Stimulated activated CD8-positive, alpha-beta memory T cell treated with anti-CD3 and anti-CD28 coated beads, Interleukin-2, amount 100 ng/mL, for 1 hour (primary cell): ENCODE results near the gene CD33.

ENCODE experiments used
- DNase-seq, 2 donors: peaks; one replicate each; pipeline ENCODE4 v3.0.0-alpha.2; 2020; ENCODE audit warnings: low read depth in 2 of 2

CD33 gene

DNA sequence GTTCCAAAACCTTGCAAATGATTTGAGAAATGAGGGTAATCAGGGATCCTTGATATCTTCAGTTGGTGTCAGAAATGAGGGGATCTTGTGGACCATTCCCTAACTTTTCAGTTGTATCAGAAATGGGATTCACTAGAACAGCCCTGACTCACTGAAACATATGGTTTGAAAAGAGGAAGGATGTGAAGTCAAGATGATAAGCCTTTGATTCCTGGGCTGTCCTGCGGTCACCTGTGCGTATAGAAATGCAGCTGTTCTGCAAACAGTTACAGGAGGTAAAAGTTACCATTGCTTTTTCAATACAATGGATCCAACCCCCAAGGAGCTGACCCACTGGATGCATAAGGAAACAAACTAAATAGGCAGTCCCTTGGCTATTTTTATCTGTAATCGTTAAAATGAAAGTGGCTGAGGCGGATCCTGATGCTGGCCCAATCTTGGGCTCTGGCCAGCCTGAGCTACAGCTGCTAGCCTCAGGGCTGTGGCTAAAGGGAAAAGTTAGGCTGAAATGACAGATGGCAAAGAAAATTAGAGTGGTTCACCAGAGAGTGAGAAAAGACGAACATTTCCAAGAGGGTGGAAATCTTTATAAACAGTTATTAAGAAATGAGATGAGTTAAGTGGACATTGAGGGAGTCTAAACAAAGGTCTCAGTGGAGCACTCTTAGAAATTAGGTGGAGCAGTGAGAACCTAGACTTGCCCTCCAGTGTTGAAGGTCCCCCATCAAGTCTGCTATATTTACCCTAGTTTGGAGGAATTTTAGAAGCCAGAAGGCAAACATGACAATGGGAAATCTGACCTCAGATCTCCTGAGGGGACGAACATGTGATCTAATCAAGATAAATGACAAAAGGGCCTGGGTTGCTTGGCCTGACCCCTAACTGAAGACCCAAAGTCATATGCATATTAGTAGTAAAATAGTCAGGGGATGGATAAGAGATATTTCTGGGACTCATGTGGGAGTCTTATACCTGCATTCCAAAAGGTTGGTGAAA, 33.6 kb downstream of the CD33 start:
- no peak for DNase-seq

DNA sequence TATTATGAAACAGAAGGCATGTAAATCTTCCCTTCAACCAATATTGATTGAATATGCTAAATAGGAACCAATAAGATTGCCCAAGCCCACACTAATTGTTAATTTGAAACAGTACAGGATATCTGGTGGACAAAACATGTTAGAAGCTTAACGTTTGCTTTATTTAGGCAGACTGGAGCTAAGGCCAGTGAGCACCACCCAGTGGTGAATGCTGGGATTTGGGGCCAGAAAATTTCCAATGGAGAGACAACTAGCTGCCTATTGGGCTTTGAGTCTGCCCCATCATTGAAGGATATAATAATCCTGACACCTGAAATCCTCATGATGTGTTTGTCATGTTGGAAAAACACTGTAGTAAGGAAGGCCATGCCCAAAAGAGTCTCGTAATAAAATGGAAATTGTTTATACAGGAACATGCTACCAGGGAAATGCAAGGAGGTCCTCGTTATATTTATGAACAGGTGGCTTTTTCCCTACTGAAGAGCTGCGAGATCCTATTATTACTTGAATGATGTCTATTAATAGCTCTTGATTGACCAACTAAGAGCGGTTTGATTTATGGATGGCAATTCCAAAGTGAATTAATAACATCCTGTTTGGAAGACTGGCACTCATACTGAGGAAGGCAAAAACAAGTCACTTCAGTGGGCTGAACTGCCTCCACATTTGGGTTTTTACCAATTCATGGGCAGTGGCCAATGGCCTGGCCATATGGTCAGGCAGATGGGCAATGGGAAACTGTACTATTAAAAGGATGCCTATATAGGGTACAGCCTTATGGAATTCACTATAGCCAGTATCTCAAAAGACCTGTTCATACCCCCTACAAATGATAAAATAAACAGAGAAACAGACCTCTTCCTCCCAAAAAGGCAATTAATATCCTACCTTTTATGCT, 34.7 kb downstream of the CD33 start:
- DNase-seq: no peak

DNA sequence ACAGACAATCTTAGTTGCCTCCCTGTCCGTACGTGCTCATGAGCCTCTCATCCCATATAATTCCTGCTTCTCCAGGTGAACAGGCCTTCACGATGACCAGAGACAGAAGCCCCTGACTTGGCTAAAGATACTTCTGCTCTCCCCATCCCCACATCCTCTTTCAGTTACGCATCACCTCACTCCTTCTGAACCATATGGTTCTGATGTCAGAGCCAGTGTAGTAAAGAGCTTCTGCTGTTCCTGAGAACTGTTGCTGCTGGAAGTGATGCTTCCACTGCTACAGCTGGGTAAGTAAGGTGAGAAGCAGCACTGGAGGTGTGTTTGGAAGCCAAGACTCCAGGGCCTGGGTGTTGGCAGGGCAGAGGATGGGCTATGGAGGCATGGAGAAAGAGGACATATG, 38.9 kb downstream of the CD33 start:
- DNase-seq: no peak

- no peak for DNase-seq
These were observed 46.2 kb downstream of the CD33 start for GRCh38 chr19:51271067-51271466.

DNA sequence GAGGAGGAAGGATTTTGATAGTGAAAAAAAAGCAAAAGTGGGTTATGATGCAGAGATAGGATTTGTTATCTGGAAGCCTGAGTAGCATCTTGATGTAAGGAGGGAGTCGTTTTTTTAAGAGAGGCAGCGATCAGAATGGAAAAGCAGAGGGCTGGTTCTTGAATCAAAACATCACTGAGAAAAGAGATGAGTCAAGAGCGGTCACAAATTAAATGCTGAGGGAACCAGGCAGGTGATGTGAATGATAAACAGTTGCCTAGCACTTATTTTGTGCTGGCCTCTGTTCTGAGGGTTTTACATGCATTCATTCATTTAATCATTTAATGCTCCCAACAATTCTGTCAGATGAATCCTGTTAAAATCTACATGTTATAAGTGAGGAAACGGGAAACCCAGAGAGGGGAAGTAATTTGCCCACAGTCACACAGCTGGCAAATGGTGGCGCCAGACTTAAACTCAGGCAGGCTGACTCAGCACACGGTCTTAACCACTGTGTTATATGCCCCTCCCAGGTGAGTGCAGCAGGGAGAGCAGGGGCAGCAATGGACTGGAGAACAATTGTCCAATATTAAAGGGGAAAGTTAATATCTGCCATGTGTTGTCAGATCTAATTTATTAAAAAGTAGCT, 47.4 kb downstream of the CD33 start:
- no peak for DNase-seq

GRCh38 chr19:51274049-51274770, 49.3 kb downstream of the CD33 start:
- DNase-seq: no peak

DNA sequence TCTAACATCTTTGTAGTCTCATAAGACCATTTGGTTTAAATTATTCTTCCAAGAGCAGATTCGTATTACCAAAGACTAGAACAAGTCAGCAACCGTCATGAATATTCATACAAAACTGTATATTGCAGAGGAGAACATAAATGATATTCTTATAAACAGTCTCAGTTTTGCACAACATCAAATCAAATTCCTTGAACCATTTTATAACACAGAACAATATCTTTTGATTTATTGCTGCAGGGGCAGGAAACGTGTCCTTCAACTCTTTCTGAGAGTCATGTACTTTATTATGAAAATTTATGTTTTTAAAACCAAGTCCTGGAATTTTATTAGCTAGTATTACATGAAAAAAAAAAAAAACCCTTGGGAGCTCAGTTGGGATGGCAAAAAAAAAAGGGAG, 52.2 kb downstream of the CD33 start:
- DNase-seq: no peak

- DNase-seq: no peak
These were observed 57.5 kb downstream of the CD33 start for GRCh38 chr19:51282335-51282734.

- DNase-seq: no peak
These were observed 60.8 kb downstream of the CD33 start for GRCh38 chr19:51285682-51286081.
